ENCODE measurements around the gene CTRB2.
"Not testable (repeated sequence)": the region's sequence is repeated elsewhere in the genome, so short reads cannot be mapped to it uniquely, and the experiment has no call there.

The CTRB2 gene

DNA sequence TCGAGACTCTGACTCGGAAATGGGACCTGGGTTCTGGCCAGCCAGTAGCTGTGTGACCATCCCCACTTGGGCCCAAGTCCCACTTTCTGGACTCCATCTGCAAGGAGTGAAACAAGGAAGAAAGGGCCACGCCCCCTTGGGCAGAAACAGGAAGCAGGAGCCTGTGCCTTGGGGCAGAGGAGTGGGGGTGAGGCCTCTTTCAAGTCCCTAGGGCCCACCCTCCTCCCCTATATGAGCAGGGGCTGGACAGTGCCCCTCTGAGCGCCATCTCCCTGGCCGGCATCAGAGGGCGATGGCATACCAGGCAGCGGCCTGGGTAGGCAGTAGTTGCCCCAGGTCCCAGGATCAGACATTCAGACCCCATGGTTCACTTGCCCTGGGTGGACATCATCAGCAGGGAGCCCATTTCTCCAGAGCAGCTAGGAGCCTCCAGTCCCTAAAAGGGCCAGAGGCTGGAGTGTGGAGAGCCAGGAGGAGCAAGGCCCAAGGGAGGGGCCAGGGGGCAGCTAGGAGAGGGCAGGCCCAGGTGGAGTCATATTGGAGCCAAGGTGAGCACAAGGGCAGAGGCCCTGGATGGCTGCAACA lies 37.4 kb upstream of the CTRB2 start:
- TF ChIP-seq, protein P1, sequence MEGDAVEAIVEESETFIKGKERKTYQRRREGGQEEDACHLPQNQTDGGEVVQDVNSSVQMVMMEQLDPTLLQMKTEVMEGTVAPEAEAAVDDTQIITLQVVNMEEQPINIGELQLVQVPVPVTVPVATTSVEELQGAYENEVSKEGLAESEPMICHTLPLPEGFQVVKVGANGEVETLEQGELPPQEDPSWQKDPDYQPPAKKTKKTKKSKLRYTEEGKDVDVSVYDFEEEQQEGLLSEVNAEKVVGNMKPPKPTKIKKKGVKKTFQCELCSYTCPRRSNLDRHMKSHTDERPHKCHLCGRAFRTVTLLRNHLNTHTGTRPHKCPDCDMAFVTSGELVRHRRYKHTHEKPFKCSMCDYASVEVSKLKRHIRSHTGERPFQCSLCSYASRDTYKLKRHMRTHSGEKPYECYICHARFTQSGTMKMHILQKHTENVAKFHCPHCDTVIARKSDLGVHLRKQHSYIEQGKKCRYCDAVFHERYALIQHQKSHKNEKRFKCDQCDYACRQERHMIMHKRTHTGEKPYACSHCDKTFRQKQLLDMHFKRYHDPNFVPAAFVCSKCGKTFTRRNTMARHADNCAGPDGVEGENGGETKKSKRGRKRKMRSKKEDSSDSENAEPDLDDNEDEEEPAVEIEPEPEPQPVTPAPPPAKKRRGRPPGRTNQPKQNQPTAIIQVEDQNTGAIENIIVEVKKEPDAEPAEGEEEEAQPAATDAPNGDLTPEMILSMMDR (IDR thresholded peaks at IDR 0.05), result no peak
- Histone ChIP-seq H3K9me3 (no peaks in the 10 kb centered on the region), H3K36me3 (no peaks in the 10 kb centered on the region), H3K27me3 (peaks cover 44% of the 10 kb centered on the region), H3K4me1 (ENCODE audit: control insufficient read depth in 1 of 2, insufficient read depth in 1 of 2, low read depth in 1 of 2, low read length in 1 of 2) (no peaks in the 10 kb centered on the region), H3K4me3 (ENCODE audit: low read depth in 1 of 2, low read length in 1 of 2) (no peak overlapping the region), H3K27ac (no peak overlapping the region)

DNA sequence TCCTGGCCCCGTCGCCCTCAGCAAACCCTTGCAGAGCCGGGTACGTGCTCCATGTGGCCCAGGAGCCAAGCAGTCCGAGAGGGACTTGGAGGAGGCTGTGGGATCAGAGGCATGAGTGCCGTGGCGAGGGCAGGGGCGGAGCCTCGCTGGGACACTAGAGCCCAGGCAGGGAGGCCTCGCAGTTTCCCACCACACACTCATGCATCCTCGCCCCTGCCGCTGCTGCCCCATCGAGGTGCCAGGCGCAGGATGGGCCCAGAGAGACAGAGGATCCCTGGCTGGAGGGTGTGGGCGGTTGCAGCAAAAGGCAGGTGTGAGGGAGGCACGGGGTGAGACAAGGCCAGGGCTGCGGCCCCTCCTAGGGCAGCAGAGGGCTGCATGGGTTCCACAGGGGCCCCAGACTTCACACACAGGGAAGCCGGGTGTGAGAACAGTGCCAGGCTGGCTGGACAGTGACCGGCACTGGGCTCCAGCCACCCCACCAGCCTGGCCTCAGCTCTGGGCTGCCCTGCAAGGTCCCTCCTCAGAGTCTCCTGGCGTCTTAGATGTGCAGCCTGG lies 36.8 kb upstream of the CTRB2 start:
- Histone ChIP-seq H3K4me3 (ENCODE audit: low read depth in 1 of 2, low read length in 1 of 2) (no peak overlapping the region), H3K27me3 (peaks cover 42% of the 10 kb centered on the region), H3K9me3 (no peaks in the 10 kb centered on the region), H3K36me3 (no peaks in the 10 kb centered on the region), H3K4me1 (ENCODE audit: control insufficient read depth in 1 of 2, insufficient read depth in 1 of 2, low read depth in 1 of 2, low read length in 1 of 2) (no peaks in the 10 kb centered on the region), H3K27ac (no peak overlapping the region)
- TF ChIP-seq, protein P1 (IDR thresholded peaks at IDR 0.05), result no peak

DNA sequence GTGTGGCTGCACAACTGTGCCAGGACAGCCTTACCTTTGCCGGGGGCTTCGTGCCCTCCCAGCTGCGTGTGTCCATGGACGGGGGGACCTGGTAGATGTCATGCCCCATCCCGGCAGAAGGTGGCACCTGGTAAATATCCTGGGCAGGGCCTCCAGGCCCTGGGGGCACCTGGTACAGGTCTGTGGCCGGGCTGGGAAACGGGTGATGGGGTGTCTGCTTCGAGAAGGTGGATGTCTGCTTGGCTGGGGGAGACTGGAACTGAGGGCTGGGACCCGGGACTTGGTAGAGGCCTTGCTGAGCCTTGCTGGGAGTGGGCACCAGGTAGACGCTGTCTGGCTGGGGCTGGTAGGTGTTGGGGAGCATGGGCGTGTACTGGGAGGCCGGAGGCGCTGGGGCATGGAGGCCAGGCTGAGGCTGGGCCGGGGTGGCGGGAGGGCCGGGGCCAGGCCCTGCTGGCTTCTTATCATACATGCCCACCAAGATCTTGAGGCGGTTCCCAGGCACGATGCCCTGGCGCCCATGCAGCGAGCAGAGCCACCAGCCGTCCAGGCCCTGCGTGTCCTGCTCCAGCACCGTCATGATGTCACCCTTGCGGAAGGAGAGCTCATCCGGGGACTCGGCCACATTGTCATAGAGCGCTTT lies 35.6 kb upstream of the CTRB2 start:
- not testable (repeated sequence) for H3K9me3 ChIP-seq; H3K36me3 ChIP-seq; H3K27ac ChIP-seq; H3K4me1 ChIP-seq (ENCODE audit: control insufficient read depth in 1 of 2, insufficient read depth in 1 of 2, low read depth in 1 of 2, low read length in 1 of 2); H3K4me3 ChIP-seq (ENCODE audit: low read depth in 1 of 2, low read length in 1 of 2)
- peaks cover 42% of the 10 kb centered on the region for H3K27me3 ChIP-seq

DNA sequence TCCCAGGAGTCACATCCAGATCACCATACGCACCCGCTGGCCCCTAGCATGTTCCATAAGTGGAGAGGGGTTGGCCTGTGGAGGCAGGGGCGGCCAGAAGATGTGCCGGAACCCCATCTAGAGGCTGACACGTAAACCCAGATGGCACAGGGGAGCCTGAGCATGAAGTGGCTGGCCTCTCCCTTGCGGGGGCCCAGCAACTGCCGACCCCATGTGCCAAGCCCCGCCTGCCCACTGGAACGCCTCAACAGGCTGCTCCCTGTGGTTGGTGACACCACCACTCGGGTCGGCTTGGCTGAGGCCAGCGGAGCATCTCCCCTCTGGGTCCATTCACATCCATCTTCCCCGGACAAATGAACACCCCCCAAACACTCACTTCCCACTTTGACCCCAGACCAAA lies 35.0 kb upstream of the CTRB2 start:
- Histone ChIP-seq H3K4me3 (ENCODE audit: low read depth in 1 of 2, low read length in 1 of 2) (no peak overlapping the region), H3K36me3 (no peaks in the 10 kb centered on the region), H3K27me3 (peaks cover 36% of the 10 kb centered on the region), H3K9me3 (no peaks in the 10 kb centered on the region), H3K4me1 (ENCODE audit: control insufficient read depth in 1 of 2, insufficient read depth in 1 of 2, low read depth in 1 of 2, low read length in 1 of 2) (no peaks in the 10 kb centered on the region), H3K27ac (no peak overlapping the region)
- TF ChIP-seq, protein P1 (IDR thresholded peaks at IDR 0.05), result no peak

DNA sequence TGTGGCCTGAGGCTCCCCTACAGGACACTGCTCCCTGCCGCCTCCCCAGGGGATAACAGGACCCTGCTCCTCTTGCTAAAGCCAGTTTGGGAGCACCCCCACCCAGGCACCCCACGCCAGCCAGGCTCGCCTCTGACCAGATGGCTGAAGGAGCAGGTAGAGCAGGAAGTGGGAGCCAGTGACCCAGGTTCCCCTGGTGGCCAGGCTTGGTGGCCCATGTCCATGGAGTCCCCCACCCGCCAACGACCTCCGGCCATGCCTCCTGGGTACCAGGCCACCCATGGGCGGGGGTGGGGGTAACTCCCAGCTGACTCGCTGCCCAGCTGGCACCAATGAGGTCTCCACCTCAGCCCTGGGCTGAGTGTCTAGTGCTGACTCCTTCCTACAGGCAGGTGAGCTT lies 34.5 kb upstream of the CTRB2 start:
- H3K36me3 ChIP-seq, result no peaks in the 10 kb centered on the region
- H3K27ac ChIP-seq, result no peak overlapping the region
- H3K27me3 ChIP-seq, result peaks cover 30% of the 10 kb centered on the region
- no peaks in the 10 kb centered on the region for H3K9me3 ChIP-seq
- H3K4me1 ChIP-seq (ENCODE audit: control insufficient read depth in 1 of 2, insufficient read depth in 1 of 2, low read depth in 1 of 2, low read length in 1 of 2), result no peaks in the 10 kb centered on the region
- no peak overlapping the region for H3K4me3 ChIP-seq (ENCODE audit: low read depth in 1 of 2, low read length in 1 of 2)
- TF ChIP-seq, protein P1 (IDR thresholded peaks at IDR 0.05), result no peak

DNA sequence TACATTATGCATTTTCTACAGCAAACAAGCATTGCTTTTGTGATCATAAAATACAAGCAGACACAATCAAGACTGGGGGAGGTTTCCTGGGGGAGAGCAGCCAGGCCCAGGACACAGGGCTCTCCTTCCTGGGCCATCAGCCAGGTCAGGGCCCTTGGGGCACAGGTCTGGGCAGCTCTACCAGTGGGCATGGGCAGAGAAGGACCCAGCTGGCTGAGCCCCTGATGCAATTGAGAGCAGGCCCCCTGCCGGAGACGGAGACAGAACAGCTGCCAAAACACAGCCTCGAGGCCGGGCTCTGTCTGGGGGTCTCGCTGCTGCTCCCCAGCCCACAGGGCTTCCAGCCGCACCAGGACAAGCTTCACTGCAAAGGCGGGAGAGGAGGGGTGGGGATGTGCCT lies 33.7 kb upstream of the CTRB2 start:
- H3K4me3 ChIP-seq (ENCODE audit: low read depth in 1 of 2, low read length in 1 of 2); H3K27ac ChIP-seq; H3K9me3 ChIP-seq; H3K36me3 ChIP-seq; H3K4me1 ChIP-seq (ENCODE audit: control insufficient read depth in 1 of 2, insufficient read depth in 1 of 2, low read depth in 1 of 2, low read length in 1 of 2): not testable (repeated sequence)
- H3K27me3 ChIP-seq, result peaks cover 26% of the 10 kb centered on the region

All from neutrophil (primary cell).